Right forelimb (tissue), 1 donor: ENCODE measurements around the gene EML1.

Experiments used
- DNase-seq: peaks from one replicate; pipeline ENCODE4 v3.0.0-alpha.2; 2018

The EML1 gene

GRCh38 chr14:99807413-99808153 is 14.4 kb downstream of the EML1 start:
- no peak for DNase-seq

GRCh38 chr14:99808154-99808505 is 14.9 kb downstream of the EML1 start:
- no peak for DNase-seq

- no peak for DNase-seq
Observed at GRCh38 chr14:99808515-99808914, 15.3 kb downstream of the EML1 start.

GRCh38 chr14:99809360-99809759 is 16.1 kb downstream of the EML1 start:
- peak; percentile 78 for DNase-seq

- DNase-seq: no peak
Observed at GRCh38 chr14:99809859-99810558, 16.8 kb downstream of the EML1 start.

- no peak for DNase-seq
Observed at GRCh38 chr14:99810559-99810874, 17.3 kb downstream of the EML1 start.

- DNase-seq: no peak
Observed at GRCh38 chr14:99812096-99812750, 19.0 kb downstream of the EML1 start.

- no peak for DNase-seq
Observed at GRCh38 chr14:99812892-99813291, 19.7 kb downstream of the EML1 start.

GRCh38 chr14:99815696-99816095 is 22.5 kb downstream of the EML1 start:
- no peak for DNase-seq

- DNase-seq: no peak
Observed at GRCh38 chr14:99816217-99816616, 23.0 kb downstream of the EML1 start.

- no peak for DNase-seq
Observed at GRCh38 chr14:99816642-99817041, 23.4 kb downstream of the EML1 start.

GRCh38 chr14:99817331-99817730 is 24.1 kb downstream of the EML1 start:
- no peak for DNase-seq

- no peak for DNase-seq
Observed at GRCh38 chr14:99818503-99819036, 25.4 kb downstream of the EML1 start.

GRCh38 chr14:99819514-99819913 is 26.3 kb downstream of the EML1 start:
- DNase-seq: no peak

- DNase-seq: no peak
Observed at GRCh38 chr14:99820702-99821331, 27.6 kb downstream of the EML1 start.

GRCh38 chr14:99821519-99822508 is 28.6 kb downstream of the EML1 start:
- no peak for DNase-seq

- DNase-seq: no peak
Observed at GRCh38 chr14:99822800-99823455, 29.7 kb downstream of the EML1 start.

- DNase-seq: no peak
Observed at GRCh38 chr14:99824776-99825175, 31.6 kb downstream of the EML1 start.

GRCh38 chr14:99829450-99829849 is 36.2 kb downstream of the EML1 start:
- DNase-seq: no peak

- no peak for DNase-seq
Observed at GRCh38 chr14:99831303-99831702, 38.1 kb downstream of the EML1 start.

GRCh38 chr14:99831903-99832685 is 38.9 kb downstream of the EML1 start:
- DNase-seq: no peak
